ENCODE measurements around the gene PAPLN.

The PAPLN gene

GRCh38 chr14:73264080-73264884 lies 27.0 kb downstream of the PAPLN start:
- no peak for TF ChIP-seq ZFX (IDR thresholded peaks at IDR 0.05)
- TF ChIP-seq, protein P1, sequence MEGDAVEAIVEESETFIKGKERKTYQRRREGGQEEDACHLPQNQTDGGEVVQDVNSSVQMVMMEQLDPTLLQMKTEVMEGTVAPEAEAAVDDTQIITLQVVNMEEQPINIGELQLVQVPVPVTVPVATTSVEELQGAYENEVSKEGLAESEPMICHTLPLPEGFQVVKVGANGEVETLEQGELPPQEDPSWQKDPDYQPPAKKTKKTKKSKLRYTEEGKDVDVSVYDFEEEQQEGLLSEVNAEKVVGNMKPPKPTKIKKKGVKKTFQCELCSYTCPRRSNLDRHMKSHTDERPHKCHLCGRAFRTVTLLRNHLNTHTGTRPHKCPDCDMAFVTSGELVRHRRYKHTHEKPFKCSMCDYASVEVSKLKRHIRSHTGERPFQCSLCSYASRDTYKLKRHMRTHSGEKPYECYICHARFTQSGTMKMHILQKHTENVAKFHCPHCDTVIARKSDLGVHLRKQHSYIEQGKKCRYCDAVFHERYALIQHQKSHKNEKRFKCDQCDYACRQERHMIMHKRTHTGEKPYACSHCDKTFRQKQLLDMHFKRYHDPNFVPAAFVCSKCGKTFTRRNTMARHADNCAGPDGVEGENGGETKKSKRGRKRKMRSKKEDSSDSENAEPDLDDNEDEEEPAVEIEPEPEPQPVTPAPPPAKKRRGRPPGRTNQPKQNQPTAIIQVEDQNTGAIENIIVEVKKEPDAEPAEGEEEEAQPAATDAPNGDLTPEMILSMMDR (conservative IDR thresholded peaks at IDR 0.05), result no peak
- no peak overlapping the region for H3K27ac ChIP-seq

DNA sequence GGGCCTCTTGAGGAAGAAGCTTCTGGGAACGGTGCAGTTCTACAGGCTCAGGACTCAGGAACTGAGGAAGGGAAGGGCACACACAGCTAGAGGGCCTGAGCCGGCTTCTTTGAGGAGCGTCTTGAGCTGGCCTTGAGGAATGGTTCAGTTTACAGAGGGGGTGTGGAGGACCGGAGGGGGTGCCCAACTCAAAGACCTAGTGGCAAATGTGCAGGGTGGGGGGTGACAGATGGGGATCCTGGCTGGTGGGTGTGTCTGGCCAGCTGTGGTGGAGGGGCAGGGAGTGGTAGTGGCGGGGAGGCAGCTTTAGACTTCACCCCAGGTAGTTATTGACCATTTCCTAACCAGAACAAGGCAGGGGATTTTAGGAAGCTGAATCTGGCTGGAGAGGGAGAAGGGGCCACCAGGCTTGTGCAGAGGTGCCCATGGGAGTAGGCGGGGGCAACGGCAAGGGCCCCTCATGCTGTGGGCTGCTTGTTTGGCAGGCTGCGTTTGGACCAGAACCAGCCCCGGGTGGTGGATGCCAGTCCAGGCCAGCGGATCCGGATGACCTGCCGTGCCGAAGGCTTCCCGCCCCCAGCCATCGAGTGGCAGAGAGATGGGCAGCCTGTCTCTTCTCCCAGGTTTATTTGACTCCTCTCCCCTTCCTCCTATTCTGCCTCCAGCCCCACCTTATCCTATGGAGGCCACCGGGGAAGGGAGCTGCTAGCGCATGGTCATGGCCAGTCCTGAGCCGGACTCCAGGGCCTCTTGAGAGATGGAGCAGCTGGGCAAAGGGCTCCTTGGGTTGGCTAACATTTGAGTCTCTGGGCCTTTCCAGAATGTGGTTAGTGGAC lies 27.8 kb downstream of the PAPLN start:
- no peak for TF ChIP-seq ZFX (IDR thresholded peaks at IDR 0.05)
- no peak overlapping the region for H3K27ac ChIP-seq

- no peak overlapping the region for H3K27ac ChIP-seq
Measured at GRCh38 chr14:73265721-73266046, 28.4 kb downstream of the PAPLN start.

GRCh38 chr14:73266317-73266716 lies 29.0 kb downstream of the PAPLN start:
- TF ChIP-seq ZFX (IDR thresholded peaks at IDR 0.05), result no peak
- TF ChIP-seq, protein P1 (conservative IDR thresholded peaks at IDR 0.05), result no peak
- H3K27ac ChIP-seq, result no peak overlapping the region

More at GRCh38 chr14:73265721-73266046, 28.4 kb downstream of the PAPLN start:
- TF ChIP-seq, protein P1 (conservative IDR thresholded peaks at IDR 0.05), result no peak
- no peak for TF ChIP-seq ZFX (IDR thresholded peaks at IDR 0.05)

- no peak overlapping the region for H3K27ac ChIP-seq
- no peak for TF ChIP-seq ZFX (IDR thresholded peaks at IDR 0.05)
- TF ChIP-seq, protein P1 (conservative IDR thresholded peaks at IDR 0.05), result no peak
Measured at GRCh38 chr14:73267474-73267873, 30.2 kb downstream of the PAPLN start.

- H3K27ac ChIP-seq, result no peak overlapping the region
- TF ChIP-seq ZFX (IDR thresholded peaks at IDR 0.05), result no peak
- TF ChIP-seq, protein P1 (conservative IDR thresholded peaks at IDR 0.05), result no peak
Measured at GRCh38 chr14:73269729-73270531, 32.6 kb downstream of the PAPLN start.

- no peak overlapping the region for H3K27ac ChIP-seq
- no peak for TF ChIP-seq ZFX (IDR thresholded peaks at IDR 0.05)
Measured at GRCh38 chr14:73272393-73272792, 35.1 kb downstream of the PAPLN start.

DNA sequence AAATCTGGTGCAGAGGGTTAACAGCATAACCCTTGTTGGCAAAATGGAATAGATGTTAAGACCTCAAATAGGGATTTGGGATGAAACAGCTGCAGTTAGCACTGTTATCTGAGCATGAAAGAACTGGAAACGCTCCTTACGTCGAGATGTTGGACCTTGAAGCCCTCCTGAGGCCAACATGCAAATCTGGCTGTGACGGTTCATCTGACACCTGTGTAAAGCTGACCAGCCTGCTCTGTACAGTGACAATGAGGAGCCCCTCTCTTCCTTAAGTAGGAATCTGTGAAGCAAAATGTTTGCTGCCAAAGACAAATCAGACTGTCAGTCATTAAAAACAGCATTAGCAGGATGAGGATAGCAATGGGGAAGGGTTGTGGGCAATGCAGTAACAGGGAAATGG lies 36.5 kb downstream of the PAPLN start:
- TF ChIP-seq, protein P1 (conservative IDR thresholded peaks at IDR 0.05), result no peak
- TF ChIP-seq ZFX (IDR thresholded peaks at IDR 0.05), result no peak
- no peak overlapping the region for H3K27ac ChIP-seq

All from C4-2B (cell line).